ENCODE data around the gene SLC17A1.

- no peak for TF ChIP-seq YY1 (IDR thresholded peaks at IDR 0.05; ENCODE audit: insufficient read depth, insufficient read length)
- TF ChIP-seq ZNF274 (IDR thresholded peaks at IDR 0.05; ENCODE audit: low read depth, low read length), result no peak
Measured at GRCh38 chr6:25774120-25774715, 57.6 kb downstream of the SLC17A1 start.
